GM21717 (cell line): Measurements from ENCODE around the gene KIAA1958.

Experiments used
- ATAC-seq: cut with Tn5 transposase; IDR thresholded peaks from one replicate; pipeline ENCODE4 v1.9.1; 2021; ENCODE audit warnings: mild to moderate bottlenecking, moderate library complexity; ENCODE audit not compliant: unreplicated experiment

Gene KIAA1958

GRCh38 chr9:112552229-112553056 is 65.8 kb downstream of the KIAA1958 start:
- no peak for ATAC-seq

DNA sequence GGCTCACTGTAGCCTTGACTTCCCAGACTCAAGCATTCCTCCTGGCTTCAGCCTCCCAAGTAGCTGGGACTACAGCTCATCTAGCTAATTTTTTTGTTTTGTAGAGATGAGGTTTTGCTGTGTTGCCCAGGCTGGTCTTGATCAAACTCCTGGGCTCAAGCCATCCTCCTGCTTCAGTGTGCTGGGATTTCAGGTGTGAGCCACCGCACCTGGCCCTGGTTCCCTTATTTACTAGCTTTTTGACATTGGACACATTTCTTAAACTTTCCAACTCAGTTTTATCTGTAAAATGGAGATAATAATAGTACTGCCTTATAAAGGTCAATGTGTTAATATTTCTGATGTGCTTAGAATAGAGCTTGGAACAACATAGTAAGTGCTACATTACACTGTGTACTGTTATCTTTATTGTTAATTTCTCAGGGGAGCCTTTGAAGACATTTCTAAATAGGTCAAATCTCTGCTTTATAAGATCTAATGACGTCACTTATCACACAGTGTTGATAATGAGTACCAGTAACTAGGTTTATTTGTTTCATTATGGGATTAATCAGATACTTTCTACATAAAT is 66.7 kb downstream of the KIAA1958 start:
- no peak for ATAC-seq

DNA sequence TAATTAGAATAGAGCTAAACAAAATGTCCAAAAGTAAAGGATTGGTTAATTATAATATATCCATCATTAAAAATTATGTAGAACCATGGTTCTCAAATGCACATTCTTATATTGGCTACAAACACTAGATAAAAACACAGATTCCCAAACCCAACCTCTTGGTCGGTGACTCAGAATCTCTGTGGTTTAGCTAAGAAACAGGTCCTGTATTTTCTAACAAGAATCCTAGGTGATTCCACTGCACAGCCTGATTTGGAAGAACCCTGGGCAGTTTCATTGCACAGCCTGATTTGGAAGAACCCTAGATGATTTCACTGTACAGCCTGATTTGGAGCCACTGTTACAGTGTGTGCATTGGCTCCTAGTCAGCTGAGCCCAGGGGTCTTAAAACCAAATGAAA is 67.9 kb downstream of the KIAA1958 start:
- no peak for ATAC-seq

GRCh38 chr9:112555101-112555643 is 68.5 kb downstream of the KIAA1958 start:
- no peak for ATAC-seq

DNA sequence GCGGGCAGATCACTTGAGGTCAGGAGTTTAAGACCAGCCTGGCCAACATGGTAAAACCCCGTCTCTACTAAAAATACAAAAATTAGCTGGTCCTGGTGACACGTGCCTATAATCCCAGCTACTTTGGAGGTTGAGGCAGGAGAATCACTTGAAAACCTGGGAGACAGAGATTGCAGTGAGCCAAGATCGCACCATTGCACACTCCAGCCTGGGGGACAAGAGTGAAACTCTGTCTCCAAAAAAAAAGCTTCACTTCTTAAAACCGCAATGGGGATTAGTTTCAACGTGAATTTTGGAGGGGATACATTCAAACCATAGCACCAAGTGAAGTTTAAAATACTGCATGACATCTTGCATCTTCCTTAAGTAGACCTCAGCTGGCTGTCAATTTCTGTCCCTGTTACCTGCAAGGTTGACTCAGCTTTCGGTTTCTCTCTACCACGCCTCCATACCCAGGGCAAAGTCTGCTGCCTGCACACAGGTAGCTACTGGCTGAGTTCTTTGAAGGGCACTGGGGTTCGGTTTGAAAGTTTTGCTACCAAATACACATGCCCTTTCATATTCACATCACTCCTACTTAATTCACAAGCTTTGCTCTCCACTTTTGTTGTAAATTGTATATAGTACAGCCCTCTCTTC is 69.3 kb downstream of the KIAA1958 start:
- ATAC-seq: no peak

DNA sequence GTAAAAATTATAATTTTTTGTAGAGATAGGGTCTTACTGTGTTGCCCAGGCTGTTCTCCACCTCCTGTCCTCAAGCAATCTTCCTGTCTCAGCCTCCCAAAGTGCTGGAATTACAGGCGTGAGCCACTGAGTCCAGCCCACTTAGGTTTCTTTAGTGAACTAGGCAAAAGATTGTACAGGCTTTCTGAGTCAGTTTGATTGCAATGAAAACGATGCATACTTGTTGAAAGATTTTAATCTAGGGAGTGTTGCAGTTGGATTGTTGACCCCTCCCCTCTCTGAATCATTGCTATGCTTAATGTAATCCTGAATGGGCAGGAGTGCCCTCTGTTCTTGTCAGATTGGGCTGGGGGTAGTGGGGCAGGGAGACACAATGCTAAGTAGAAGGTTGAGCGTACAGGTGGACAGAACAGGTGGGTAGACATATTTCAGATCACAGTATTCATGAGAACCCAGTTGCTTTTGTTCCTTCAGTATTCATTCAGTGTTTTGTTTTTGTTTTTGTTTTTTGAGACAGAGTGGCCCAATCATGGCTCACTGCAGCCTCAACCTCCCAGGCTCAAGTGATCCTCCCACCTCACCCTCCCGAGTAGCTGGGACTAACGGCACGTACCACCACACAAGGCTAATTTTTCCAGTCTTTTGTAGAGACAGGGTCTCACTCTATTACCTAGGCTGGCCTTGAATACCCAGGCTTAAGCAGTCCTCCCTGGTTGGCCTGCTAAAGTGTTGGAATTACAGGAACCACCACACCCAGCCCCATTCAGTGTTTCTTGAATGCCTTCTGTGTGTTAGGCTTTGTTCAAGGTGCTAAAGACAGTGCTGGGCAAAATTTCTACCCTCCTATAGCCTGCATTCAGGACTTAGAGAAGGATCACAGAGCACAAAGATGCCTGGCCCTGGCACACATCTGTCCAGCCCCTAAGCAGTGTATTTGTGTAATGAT is 70.1 kb downstream of the KIAA1958 start:
- no peak for ATAC-seq

- no peak for ATAC-seq
Measured at GRCh38 chr9:112558476-112558875, 71.8 kb downstream of the KIAA1958 start.

DNA sequence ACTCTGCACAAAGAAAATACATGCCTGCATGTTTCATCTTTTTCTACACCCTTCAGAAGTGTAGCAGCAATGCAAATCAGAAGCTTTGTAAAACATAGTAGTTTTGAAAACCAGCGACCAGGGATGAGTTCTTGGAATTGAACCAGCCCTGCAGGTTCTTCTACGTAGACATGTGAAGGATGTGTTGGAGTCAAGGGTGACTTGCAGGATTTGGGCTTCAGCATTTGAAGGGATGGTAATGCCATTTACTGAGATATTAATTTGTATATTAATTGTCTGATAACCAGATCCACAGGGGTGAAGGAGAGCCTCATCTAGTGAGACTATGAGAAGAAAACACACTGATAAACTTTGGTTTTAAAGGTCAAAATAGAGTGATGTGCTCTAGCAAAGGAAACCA is 72.4 kb downstream of the KIAA1958 start:
- no peak for ATAC-seq

DNA sequence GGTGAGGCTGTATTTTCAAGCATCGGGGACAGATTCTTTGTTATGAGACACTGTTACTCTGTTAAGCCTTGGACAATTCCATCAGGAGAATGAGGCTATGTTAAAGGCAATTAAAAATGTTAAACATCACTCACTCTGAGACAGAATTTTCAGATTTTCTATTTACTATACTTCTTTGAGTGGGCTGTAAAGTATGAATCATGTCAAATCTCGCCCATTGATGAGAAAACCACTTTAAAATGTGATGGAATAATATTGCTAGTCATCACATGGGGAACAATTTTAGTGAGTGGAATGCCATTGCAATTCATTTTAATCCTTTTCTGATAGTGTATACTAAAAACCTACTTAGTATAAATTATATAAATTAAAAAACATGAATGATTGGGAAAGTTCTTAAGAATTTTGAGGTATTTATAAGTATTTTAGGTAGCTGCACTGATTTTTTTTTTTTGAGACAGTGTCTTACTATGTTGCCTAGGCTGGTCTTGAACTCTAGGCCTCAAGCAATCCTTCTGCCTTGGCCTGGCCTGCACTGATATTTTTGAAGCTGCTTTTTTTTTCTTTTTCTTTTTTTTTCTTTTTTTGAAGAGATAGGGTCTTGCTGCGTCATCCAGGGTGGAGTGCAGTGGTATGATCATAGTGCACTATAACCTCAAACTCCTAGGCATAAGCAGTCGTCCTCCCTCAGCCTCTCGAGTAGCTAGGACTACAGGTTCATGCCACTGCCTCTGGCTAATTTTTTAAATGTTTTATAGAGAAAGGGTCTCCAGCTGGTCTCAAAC is 73.2 kb downstream of the KIAA1958 start:
- ATAC-seq: no peak

- ATAC-seq: no peak
Measured at GRCh38 chr9:112562235-112562958, 75.8 kb downstream of the KIAA1958 start.

GRCh38 chr9:112569186-112569585 is 82.6 kb downstream of the KIAA1958 start:
- no peak for ATAC-seq

- ATAC-seq: no peak
Measured at GRCh38 chr9:112570671-112571167, 84.1 kb downstream of the KIAA1958 start.

DNA sequence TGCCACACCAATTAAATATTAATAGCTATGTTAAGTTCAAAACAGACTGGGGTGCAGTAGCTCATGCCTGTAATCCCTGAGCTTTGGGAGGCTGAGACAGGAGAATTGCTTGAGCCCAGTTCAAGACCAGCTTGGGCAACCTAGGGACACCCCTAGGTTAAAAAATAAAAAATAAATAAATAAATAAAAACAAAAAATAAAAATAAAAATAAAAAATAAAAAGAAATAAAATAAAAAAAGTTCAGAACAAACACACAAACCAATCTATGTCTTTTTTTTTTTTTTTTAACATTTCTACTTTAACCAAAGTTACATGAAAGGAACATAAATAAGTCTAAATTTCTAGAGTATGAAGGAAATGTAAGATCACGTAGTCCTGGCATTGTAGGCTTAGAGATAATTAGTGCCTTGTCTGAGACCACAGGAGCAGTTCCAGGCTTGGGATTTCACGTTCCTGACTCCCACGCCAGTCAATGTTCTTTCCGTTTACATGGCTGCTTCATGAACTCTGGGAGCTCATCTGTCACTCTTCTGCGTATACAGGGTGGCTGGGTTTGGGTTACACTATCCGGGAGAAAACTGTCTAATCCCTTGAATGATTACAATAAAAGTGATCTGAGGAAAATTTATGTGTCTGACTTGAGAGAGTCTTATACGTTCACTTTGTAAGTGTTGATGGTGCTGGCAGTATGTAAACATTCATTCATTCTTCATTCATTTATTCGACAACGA is 85.2 kb downstream of the KIAA1958 start:
- no peak for ATAC-seq

GRCh38 chr9:112572416-112572815 is 85.8 kb downstream of the KIAA1958 start:
- no peak for ATAC-seq

DNA sequence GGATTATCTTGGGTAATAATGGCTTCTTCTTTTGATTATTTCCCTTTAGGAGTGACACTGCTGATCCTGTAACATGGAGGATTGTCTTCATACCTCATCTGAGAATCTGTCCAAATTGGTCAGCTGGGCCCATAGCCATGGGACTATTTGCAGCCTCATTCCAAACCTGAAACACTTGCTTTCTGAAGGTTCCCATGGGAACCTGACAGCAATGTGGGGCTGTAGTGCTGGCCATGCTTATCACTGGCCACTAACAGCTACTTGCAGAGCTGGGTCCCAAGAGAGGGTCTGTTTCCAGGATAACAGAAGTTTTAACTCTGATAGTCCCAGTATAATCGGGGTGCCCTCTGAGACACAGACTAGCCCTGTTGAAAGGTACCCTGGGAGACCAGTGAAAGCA is 87.4 kb downstream of the KIAA1958 start:
- no peak for ATAC-seq

DNA sequence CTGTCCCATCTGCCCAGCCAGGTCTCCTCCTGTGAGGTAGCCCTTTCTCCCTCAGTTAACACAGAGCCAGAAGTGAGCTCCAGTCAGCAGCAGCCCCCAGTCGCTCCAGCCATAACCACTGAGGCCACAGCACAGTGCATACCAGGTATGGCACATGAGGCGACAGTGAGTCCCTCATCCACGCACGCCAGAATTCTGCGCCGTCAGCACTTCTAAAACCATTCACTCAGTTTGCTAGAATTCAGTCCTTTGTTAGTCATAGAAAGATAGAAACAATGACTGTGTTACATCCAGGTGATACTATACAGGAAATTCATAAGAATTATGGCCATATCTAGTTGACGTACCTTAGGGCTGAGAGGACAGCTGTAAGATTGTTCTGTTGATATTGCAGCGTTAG is 88.5 kb downstream of the KIAA1958 start:
- ATAC-seq: no peak

DNA sequence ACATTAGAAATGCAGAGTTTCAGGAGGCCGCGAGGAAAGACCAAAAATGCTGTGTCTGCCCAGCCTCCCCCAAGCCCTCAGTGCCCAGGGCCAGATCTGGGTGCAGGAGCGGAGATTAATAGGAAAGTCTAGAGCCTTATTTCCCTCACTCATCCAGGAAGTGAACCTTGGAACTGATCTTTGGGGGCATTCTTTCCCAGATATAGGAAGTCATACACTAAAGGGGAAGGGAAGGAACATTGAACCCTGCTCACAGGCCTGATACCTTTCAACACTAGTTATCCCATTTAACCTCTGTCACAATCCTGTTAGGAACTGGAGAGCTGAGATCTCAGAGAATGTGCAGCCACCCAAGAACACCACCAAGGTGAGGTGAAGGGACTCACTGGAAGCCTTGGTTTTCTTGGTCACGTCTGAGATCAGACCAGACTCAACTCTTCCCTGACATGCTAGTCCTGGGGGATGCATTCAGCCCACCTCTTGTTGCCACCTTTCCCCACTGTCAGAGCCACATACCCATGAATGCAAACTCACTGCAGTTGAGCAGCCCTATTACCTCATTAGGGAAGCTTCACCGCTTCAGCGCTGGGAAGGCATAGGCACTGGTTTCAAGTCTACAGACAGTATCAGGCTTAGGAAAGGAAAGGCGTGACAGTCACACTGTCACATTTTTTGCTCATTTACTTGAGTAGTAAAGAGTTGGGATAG is 95.0 kb downstream of the KIAA1958 start:
- ATAC-seq: no peak
